Erythroblast (primary cell): ENCODE measurements around the gene INTS11.

Experiments
- GATA1 ChIP-seq: IDR thresholded peaks from 2 replicates; pipeline ENCODE4 v1.6.1; 2011; ENCODE audit warnings: low read depth, mild to moderate bottlenecking, control low read depth, low read length, moderate library complexity
- POLR2A ChIP-seq: IDR thresholded peaks from 2 replicates; pipeline ENCODE4 v1.6.1; 2011; ENCODE audit warnings: mild to moderate bottlenecking, low read length

DNA sequence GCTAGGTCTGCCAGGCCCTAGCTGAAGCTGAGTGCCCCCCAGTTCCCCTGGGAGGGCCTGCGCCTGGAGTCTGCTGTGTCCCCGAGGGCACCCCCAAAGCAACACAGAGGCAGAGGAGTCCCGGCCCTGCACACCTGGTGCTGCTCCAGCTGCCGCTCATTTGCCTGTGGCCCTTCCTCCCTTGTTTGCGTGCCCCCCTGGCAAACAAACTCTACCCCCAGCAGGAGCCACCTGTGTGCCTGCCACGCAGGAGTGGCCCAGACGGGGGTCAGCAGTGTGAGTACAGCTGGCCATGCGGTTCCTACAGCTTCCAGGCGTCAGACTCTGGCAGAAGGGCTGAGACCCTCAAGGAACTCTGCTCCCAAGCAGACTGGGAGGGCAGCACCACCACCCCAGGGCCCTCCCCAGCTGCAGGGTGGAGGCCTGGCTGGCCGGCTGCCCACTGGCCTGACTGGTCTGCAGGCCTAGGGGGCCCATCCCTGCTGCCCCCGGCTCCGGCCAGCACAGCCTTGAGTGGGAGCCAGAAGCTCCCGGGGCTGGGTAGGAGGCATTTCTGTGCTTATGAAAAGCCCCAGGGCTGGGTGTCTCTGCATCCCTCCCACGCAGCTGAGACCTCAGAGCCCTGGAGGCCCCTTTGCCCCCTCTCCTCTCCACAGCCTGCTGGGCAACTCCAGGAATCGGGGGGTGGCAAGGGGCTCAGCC is 6.1 kb upstream of the INTS11 start:
- TF ChIP-seq POLR2A (no peak), GATA1 (no peak)
